Endothelial cell of umbilical vein (primary cell): ENCODE measurements around the gene HYAL3. TPM values are rescaled to one million over a fixed set of nuclear protein-coding genes. Genes with fewer than 3 reads are reported as not detected.

ENCODE experiments used
- BruUV-seq: library from RNA; stranded (reverse); fragments of 400-500 nt; replicated peaks from 2 replicates; lab custom pipeline; 2021; lab: Mats Ljungman, UMichigan
- CTCF ChIA-PET: fragments of 300-600, 350-600 bp; sonication (Branson Sonifier 250); formaldehyde crosslinking; loops from one replicate; lab custom pipeline; 2021; ENCODE audit warnings: antibody characterized with exemption, inconsistent platforms; lab: Charles Lee
- POLR2A ChIA-PET: fragments of 300-600, 350-600 bp; sonication (Branson Sonifier 250); formaldehyde crosslinking; loops from one replicate; lab custom pipeline; 2021; ENCODE audit warnings: antibody characterized with exemption, inconsistent platforms; lab: Charles Lee
- DNase-seq: peaks from one replicate; pipeline ENCODE4 v3.0.0-alpha.2; 2011; ENCODE audit warnings: low read depth, low spot score
- FAIRE-seq: peaks from 2 replicates; lab custom pipeline; 2011; peaks lifted over from hg19 to GRCh38; lab: Jason Lieb, UNC
- H2AFZ ChIP-seq: 2 replicates; pipeline ENCODE4 v1.6.0; 2012; ENCODE audit warnings: low read depth, low read length, control low read depth, inconsistent platforms
- H3K27ac ChIP-seq: 2 replicates; pipeline ENCODE4 v1.5.1; 2011; ENCODE audit warnings: low read depth, mild to moderate bottlenecking, control low read depth, low read length, moderate library complexity; ENCODE audit not compliant: insufficient read depth
- H3K27me3 ChIP-seq, 2 experiments: 2 replicates each; pipeline versions ENCODE4 v1.6.0 to v1.6.1; 2011; ENCODE audit warnings: low read length in 2 of 2, mixed read lengths in 1 of 2; ENCODE audit not compliant: control insufficient read depth in 2 of 2, insufficient read depth in 2 of 2
- H3K36me3 ChIP-seq, 2 experiments: 2 replicates in 1 of 2; 3 replicates in 1 of 2; pipeline ENCODE4 v1.5.1; 2011; ENCODE audit warnings: low read length in 2 of 2, mild to moderate bottlenecking in 1 of 2, moderate library complexity in 1 of 2; ENCODE audit not compliant: control insufficient read depth in 2 of 2, insufficient read depth in 2 of 2; ENCODE audit errors: extremely low read depth in 1 of 2
- H3K4me1 ChIP-seq: 3 replicates; pipeline ENCODE4 v1.5.1; 2011; ENCODE audit warnings: mild to moderate bottlenecking, low read length; ENCODE audit not compliant: control insufficient read depth, insufficient read depth; ENCODE audit errors: extremely low read depth
- H3K4me2 ChIP-seq: 2 replicates; pipeline ENCODE4 v1.6.1; 2011; ENCODE audit warnings: low read length, control low read depth, mixed read lengths; ENCODE audit not compliant: insufficient read depth
- H3K4me3 ChIP-seq, 3 experiments: fragments of 200-600 bp in 1 of 3; sonication (generic), shearing (Covaris generic) in 1 of 3; replicated peaks in 1 of 3; 2 replicates each; pipeline ENCODE4 v1.5.1; 2011 to 2016; ENCODE audit warnings: control low read depth in 3 of 3, low read length in 3 of 3, mild to moderate bottlenecking in 2 of 3, inconsistent platforms in 1 of 3, low read depth in 1 of 3, moderate library complexity in 1 of 3; ENCODE audit not compliant: insufficient read depth in 1 of 3
- H3K79me2 ChIP-seq: 2 replicates; pipeline ENCODE4 v1.6.0; 2012; ENCODE audit warnings: low read length, inconsistent platforms; ENCODE audit not compliant: control insufficient read depth, insufficient read depth
- H3K9ac ChIP-seq: replicated peaks from 2 replicates; pipeline ENCODE3; 2011; ENCODE audit warnings: low read length, control low read depth; ENCODE audit not compliant: insufficient read depth; ENCODE audit errors: extremely low read depth
- H3K9me1 ChIP-seq: replicated peaks from 3 replicates; pipeline ENCODE4 v1.6.0; 2011; ENCODE audit warnings: mild to moderate bottlenecking, low read length; ENCODE audit not compliant: control insufficient read depth, insufficient read depth; ENCODE audit errors: extremely low read depth
- H3K9me3 ChIP-seq: replicated peaks from 2 replicates; pipeline ENCODE4 v1.5.1; 2012; ENCODE audit warnings: low read length, inconsistent platforms; ENCODE audit not compliant: control insufficient read depth, insufficient read depth
- H4K20me1 ChIP-seq: replicated peaks from 2 replicates; pipeline ENCODE3; 2011; ENCODE audit warnings: mild to moderate bottlenecking, low read length; ENCODE audit not compliant: control insufficient read depth, insufficient read depth; ENCODE audit errors: extremely low read depth
- CTCF ChIP-seq, 2 donors: IDR thresholded peaks; 1 replicate in 1 of 2; 2 replicates in 1 of 2; pipeline ENCODE4 v1.5.1; 2011; ENCODE audit warnings: low read length in 2 of 2, mild to moderate bottlenecking in 2 of 2, moderate library complexity in 2 of 2, control low read depth in 1 of 2, inconsistent platforms in 1 of 2, low read depth in 1 of 2; ENCODE audit not compliant: insufficient read depth in 1 of 2; ENCODE audit errors: extremely low read depth in 1 of 2
- EZH2 ChIP-seq: IDR thresholded peaks from 2 replicates; pipeline ENCODE4 v1.6.1; 2012; ENCODE audit warnings: borderline replicate concordance, low read depth, mild to moderate bottlenecking, moderate library complexity, low read length, inconsistent platforms; ENCODE audit not compliant: severe bottlenecking
- FOS ChIP-seq: IDR thresholded peaks from 2 replicates; pipeline ENCODE4 v1.6.1; 2011; ENCODE audit warnings: mild to moderate bottlenecking, low read length, moderate library complexity, borderline replicate concordance; ENCODE audit not compliant: insufficient read depth
- GATA2 ChIP-seq: IDR thresholded peaks from 2 replicates; pipeline ENCODE4 v1.7.0; 2011; ENCODE audit warnings: low read depth, mild to moderate bottlenecking, moderate library complexity, mixed read lengths, low read length; ENCODE audit not compliant: insufficient read length, insufficient read depth
- JUN ChIP-seq: IDR thresholded peaks from 2 replicates; pipeline ENCODE4 v1.6.1; 2011; ENCODE audit warnings: borderline replicate concordance, low read depth; ENCODE audit not compliant: insufficient read length, insufficient read depth
- MAX ChIP-seq: IDR thresholded peaks from 2 replicates; pipeline ENCODE4 v1.6.1; 2011; ENCODE audit not compliant: insufficient read depth, insufficient read length
- MYC ChIP-seq: IDR thresholded peaks from one replicate; pipeline ENCODE4 v1.6.1; 2011; ENCODE audit warnings: mild to moderate bottlenecking, low read depth, low read length
- POLR2A ChIP-seq: IDR thresholded peaks from 2 replicates; pipeline ENCODE4 v1.6.1; 2012; ENCODE audit warnings: low read depth, mild to moderate bottlenecking, control low read depth, low read length
- POLR2AphosphoS5 ChIP-seq: IDR thresholded peaks from 2 replicates; pipeline ENCODE4 v1.6.1; 2012; ENCODE audit warnings: low read depth, mild to moderate bottlenecking, control low read depth, low read length, moderate library complexity; ENCODE audit not compliant: insufficient read depth
- dilution Hi-C: fragments of 300-500 bp; cut with MboI; formaldehyde crosslinking; loops from one replicate; pipeline ENCODE4 v1.15.0; 2019; ENCODE audit warnings: low sequenced_read_pairs; ENCODE audit not compliant: extremely low pct_ligation_motif_present
- intact Hi-C: fragments of 100-400 bp; cut with micrococcal nuclease; formaldehyde crosslinking; loops from one replicate; pipeline ENCODE4 v1.10.0; 2022
- polyA plus RNA-seq, 4 experiments: library from polyadenylated mRNA; depleted of rRNA in 3 of 4; stranded (reverse) in 3 of 4; unstranded in 1 of 4; fragments of >200 nt; gene quantifications; 2 replicates each; pipeline versions ENCODE4 v1.2.1 to v1.2.3, GENCODE V29; 2011 to 2012; ENCODE audit warnings: missing spikeins in 1 of 4
- total RNA-seq: library from RNA; stranded (reverse); gene quantifications from 2 replicates; pipeline ENCODE4 v1.2.3, GENCODE V29; 2021

HYAL3 gene
- total and polyA plus RNA-seq, 2 donors (not counting 3 experiments of a cell fraction or from before 2014, with no cell fraction given) = 4.8 to 11.5 TPM

DNA sequence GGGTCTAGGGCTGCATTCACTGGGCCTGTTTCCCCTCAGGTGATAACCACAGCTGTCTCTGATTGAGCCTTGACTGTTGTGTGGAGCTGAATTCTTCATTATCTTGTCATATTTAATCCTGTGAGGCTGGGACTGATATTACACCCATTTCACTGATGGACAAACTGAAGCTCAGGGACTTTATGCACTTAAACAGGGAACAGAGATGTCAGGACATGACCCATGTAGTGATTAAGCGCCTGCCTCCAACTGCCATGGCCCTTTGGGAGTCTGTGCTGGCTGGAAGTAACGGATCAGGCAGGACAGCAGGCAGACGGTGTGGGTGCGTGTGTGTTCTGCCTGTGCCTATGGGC is 55.7 kb downstream of the HYAL3 start:
- H3K36me3 ChIP-seq = peaks cover 5 to 26% of the 10 kb centered on the region in 2 experiments
- H3K27ac ChIP-seq = peak overlapping the region; percentile 97
- dilution Hi-C loops (loop anchor here (5.0 kb wide), 1 partner anchor 61 kb away; no protein-coding TSS in a partner anchor), intact Hi-C loops (loop anchor here (2.0 kb wide), 1 partner anchor 55 kb away; the partner anchor contains the start of genes HYAL3 and NAA80)
- POLR2A ChIA-PET = interaction anchor here (0.5 to 1.5 kb wide), 8 partner anchors 8 to 281 kb away, joined by 3 to 12 read pairs (median 4); no protein-coding TSS in a partner anchor
- H2AFZ ChIP-seq = no peak overlapping the region
- no peak overlapping the region for H3K4me3 ChIP-seq
- DNase-seq (no peak), FAIRE-seq (no peak)
- no peaks in the 10 kb centered on the region for H4K20me1 ChIP-seq
- peaks cover 95% of the 10 kb centered on the region for H3K4me1 ChIP-seq
- peak overlapping the region; percentile 63 for H3K4me2 ChIP-seq
- peaks cover 91% of the 10 kb centered on the region for H3K79me2 ChIP-seq
- H3K9ac ChIP-seq = peak overlapping the region; percentile 76
- BruUV-seq = TSS peak; percentile 53
- H3K27me3 ChIP-seq = no peaks in the 10 kb centered on the region
- no peak for TF ChIP-seq EZH2
- no peak for TF ChIP-seq POLR2AphosphoS5
- no peak for TF ChIP-seq GATA2
- no peak for TF ChIP-seq FOS
- TF ChIP-seq CTCF (IDR thresholded peaks at IDR 0.05; ENCODE audit: extremely low read depth in 1 of 2, insufficient read depth in 1 of 2, low read depth in 1 of 2, low read length in 2 of 2) = no peak
- no peak for TF ChIP-seq JUN
- no peak for TF ChIP-seq POLR2A
- TF ChIP-seq MYC = no peak
- TF ChIP-seq MAX = no peak
- no peaks in the 10 kb centered on the region for H3K9me1 ChIP-seq
- no peaks in the 10 kb centered on the region for H3K9me3 ChIP-seq
- CTCF ChIA-PET = interaction anchor here (1.2 to 5.6 kb wide), 10 partner anchors 8 to 81 kb away, joined by 3 to 54 read pairs (median 5); partner anchors contain the start of gene GNAI2
